HEK293 (cell line): ENCODE measurements around the gene HSH2D.

Experiments
- GFI1B ChIP-seq: fragments of 450-650 bp; formaldehyde crosslinking; IDR thresholded peaks from 2 replicates; pipeline ENCODE4 v1.5.1; 2016; ENCODE audit warnings: missing biosample characterization, missing genetic modification characterization
- KLF10 ChIP-seq: fragments of 450-650 bp; IDR thresholded peaks from 2 replicates; pipeline ENCODE4 v1.5.1; 2018; ENCODE audit warnings: missing biosample characterization, mild to moderate bottlenecking, missing genetic modification characterization
- KLF7 ChIP-seq: fragments of 450-650 bp; formaldehyde crosslinking; IDR thresholded peaks from 2 replicates; pipeline ENCODE4 v1.5.1; 2016; ENCODE audit warnings: missing biosample characterization, missing genetic modification characterization, borderline replicate concordance
- MEIS1 ChIP-seq: sonication (generic); formaldehyde crosslinking; IDR thresholded peaks from 2 replicates; pipeline ENCODE4 v1.8.1; 2022; ENCODE audit warnings: missing genetic modification reagents, mild to moderate bottlenecking, borderline replicate concordance
- REPIN1 ChIP-seq: fragments of 450-650 bp; formaldehyde crosslinking; IDR thresholded peaks from 2 replicates; pipeline ENCODE4 v1.5.1; 2017; ENCODE audit warnings: missing biosample characterization, missing genetic modification characterization, low read depth
- SALL2 ChIP-seq: fragments of 450-650 bp; formaldehyde crosslinking; IDR thresholded peaks from 2 replicates; pipeline ENCODE4 v1.5.0; 2017; ENCODE audit warnings: missing biosample characterization, mild to moderate bottlenecking, missing genetic modification characterization, borderline replicate concordance
- SP2 ChIP-seq: fragments of 450-650 bp; formaldehyde crosslinking; IDR thresholded peaks from 2 replicates; pipeline ENCODE4 v1.5.1; 2016; ENCODE audit warnings: missing biosample characterization, missing genetic modification characterization
- ZBTB21 ChIP-seq: fragments of 450-650 bp; formaldehyde crosslinking; IDR thresholded peaks from 2 replicates; pipeline ENCODE4 v1.5.1; 2017; ENCODE audit warnings: missing biosample characterization, missing genetic modification characterization
- ZBTB7A ChIP-seq: fragments of 450-650 bp; formaldehyde crosslinking; IDR thresholded peaks from 2 replicates; pipeline ENCODE4 v1.5.1; 2016; ENCODE audit warnings: low read depth, missing biosample characterization, missing genetic modification characterization
- ZFP41 ChIP-seq: fragments of 450-650 bp; formaldehyde crosslinking; IDR thresholded peaks from 2 replicates; pipeline ENCODE4 v1.5.1; 2016; ENCODE audit warnings: missing biosample characterization, missing genetic modification characterization, borderline replicate concordance
- ZNF121 ChIP-seq: fragments of 450-650 bp; formaldehyde crosslinking; IDR thresholded peaks from 2 replicates; pipeline ENCODE4 v1.5.1; 2016; ENCODE audit warnings: missing biosample characterization, missing genetic modification characterization
- ZNF138 ChIP-seq: fragments of 450-650 bp; formaldehyde crosslinking; IDR thresholded peaks from 2 replicates; pipeline ENCODE4 v1.5.1; 2016; ENCODE audit warnings: missing biosample characterization, missing genetic modification characterization, borderline replicate concordance
- ZNF140 ChIP-seq: fragments of 450-650 bp; formaldehyde crosslinking; IDR thresholded peaks from 2 replicates; pipeline ENCODE4 v1.5.1; 2016; ENCODE audit warnings: missing biosample characterization, missing genetic modification characterization
- ZNF174 ChIP-seq: fragments of 450-650 bp; formaldehyde crosslinking; IDR thresholded peaks from 2 replicates; pipeline ENCODE4 v1.5.0; 2017; ENCODE audit warnings: missing biosample characterization, mild to moderate bottlenecking, missing genetic modification characterization
- ZNF175 ChIP-seq: fragments of 450-650 bp; formaldehyde crosslinking; IDR thresholded peaks from 2 replicates; pipeline ENCODE4 v1.5.1; 2016; ENCODE audit warnings: missing biosample characterization, missing genetic modification characterization
- ZNF274 ChIP-seq, 2 experiments: fragments of 200-500 bp in 1 of 2; fragments of 450-650 bp in 1 of 2; sonication (Bioruptor generic) in 1 of 2; formaldehyde crosslinking in 1 of 2; IDR thresholded peaks; 2 replicates each; pipeline versions ENCODE4 v1.5.1 to v1.6.1; 2014 to 2016; ENCODE audit warnings: borderline replicate concordance in 1 of 2, inconsistent platforms in 1 of 2, low read length in 1 of 2, missing biosample characterization in 1 of 2, missing genetic modification characterization in 1 of 2
- ZNF280D ChIP-seq: fragments of 450-650 bp; formaldehyde crosslinking; IDR thresholded peaks from 2 replicates; pipeline ENCODE4 v1.5.1; 2016; ENCODE audit warnings: missing biosample characterization, missing genetic modification characterization
- ZNF311 ChIP-seq: fragments of 450-650 bp; formaldehyde crosslinking; IDR thresholded peaks from 2 replicates; pipeline ENCODE4 v1.5.1; 2017; ENCODE audit warnings: missing biosample characterization, missing genetic modification characterization, borderline replicate concordance
- ZNF423 ChIP-seq: fragments of 450-650 bp; formaldehyde crosslinking; IDR thresholded peaks from 2 replicates; pipeline ENCODE4 v1.5.1; 2016; ENCODE audit warnings: missing biosample characterization, missing genetic modification characterization
- ZNF510 ChIP-seq: fragments of 450-650 bp; formaldehyde crosslinking; IDR thresholded peaks from 2 replicates; pipeline ENCODE4 v1.5.1; 2018; ENCODE audit warnings: mild to moderate bottlenecking, missing genetic modification characterization, missing biosample characterization; ENCODE audit not compliant: insufficient replicate concordance
- ZNF514 ChIP-seq: fragments of 450-650 bp; formaldehyde crosslinking; IDR thresholded peaks from 2 replicates; pipeline ENCODE4 v1.5.1; 2016; ENCODE audit warnings: missing biosample characterization, missing genetic modification characterization
- ZNF561 ChIP-seq: fragments of 450-650 bp; IDR thresholded peaks from 2 replicates; pipeline ENCODE4 v1.5.1; 2018; ENCODE audit warnings: missing biosample characterization, missing genetic modification characterization, borderline replicate concordance
- ZNF658 ChIP-seq: fragments of 450-650 bp; formaldehyde crosslinking; IDR thresholded peaks from 2 replicates; pipeline ENCODE4; 2016; ENCODE audit warnings: missing biosample characterization, missing genetic modification characterization
- ZNF660 ChIP-seq: fragments of 450-650 bp; IDR thresholded peaks from 2 replicates; pipeline ENCODE4 v1.5.1; 2018; ENCODE audit warnings: missing biosample characterization, mild to moderate bottlenecking, missing genetic modification characterization
- ZNF76 ChIP-seq: fragments of 450-650 bp; formaldehyde crosslinking; IDR thresholded peaks from 2 replicates; pipeline ENCODE4; 2016; ENCODE audit warnings: low read depth, missing biosample characterization, missing genetic modification characterization, borderline replicate concordance
- ZNF785 ChIP-seq: fragments of 450-650 bp; formaldehyde crosslinking; IDR thresholded peaks from 2 replicates; pipeline ENCODE4 v1.5.1; 2016; ENCODE audit warnings: missing biosample characterization, missing genetic modification characterization
- ZNF837 ChIP-seq: fragments of 450-650 bp; formaldehyde crosslinking; IDR thresholded peaks from 2 replicates; pipeline ENCODE4 v1.5.1; 2016; ENCODE audit warnings: missing biosample characterization, missing genetic modification characterization
- ZSCAN23 ChIP-seq: fragments of 450-650 bp; formaldehyde crosslinking; IDR thresholded peaks from 2 replicates; pipeline ENCODE4 v1.5.1; 2016; ENCODE audit warnings: missing biosample characterization, missing genetic modification characterization
- ZSCAN30 ChIP-seq: fragments of 450-650 bp; IDR thresholded peaks from 2 replicates; pipeline ENCODE4 v1.5.1; 2018; ENCODE audit warnings: missing biosample characterization, mild to moderate bottlenecking, missing genetic modification characterization, moderate library complexity
- ZXDB ChIP-seq: fragments of 450-650 bp; formaldehyde crosslinking; IDR thresholded peaks from 2 replicates; pipeline ENCODE4 v1.5.1; 2016; ENCODE audit warnings: missing biosample characterization, missing genetic modification characterization
- TF ChIP-seq, protein P1 (sequence below): fragments of 450-650 bp; formaldehyde crosslinking; IDR thresholded peaks from 2 replicates; pipeline ENCODE4; 2016; ENCODE audit warnings: missing biosample characterization, missing genetic modification characterization
- TF ChIP-seq, protein P2 (sequence below): fragments of 450-650 bp; IDR thresholded peaks from 2 replicates; pipeline ENCODE4 v1.5.1; 2018; ENCODE audit warnings: missing biosample characterization, mild to moderate bottlenecking, missing genetic modification characterization
- TF ChIP-seq, protein P3 (sequence below): fragments of 450-650 bp; formaldehyde crosslinking; IDR thresholded peaks from 2 replicates; pipeline ENCODE4 v1.5.1; 2016; ENCODE audit warnings: missing biosample characterization, missing genetic modification characterization

HSH2D gene

GRCh38 chr19:16111909-16112752, 31.4 kb upstream of the HSH2D start (continued):
- TF ChIP-seq ZNF280D (tag by site-specific recombination) (peak; percentile 65; the same call in 1 of the 2 replicates), ZNF175 (tag by site-specific recombination) (no peak), ZNF561 (tag by site-specific recombination) (no peak), ZNF510 (tag by site-specific recombination) (no peak), GFI1B (tag by site-specific recombination) (no peak), ZNF785 (tag by site-specific recombination) (no peak), ZSCAN23 (tag by site-specific recombination) (0 out of 2 replicates have a peak, but pooled peaks have one; percentile 67), KLF7 (tag by site-specific recombination) (0 out of 2 replicates have a peak, but pooled peaks have one; percentile 33), ZNF514 (tag by site-specific recombination) (no peak), ZBTB7A (tag by site-specific recombination) (no peak), ZNF76 (tag by site-specific recombination) (0 out of 2 replicates have a peak, but pooled peaks have one; percentile 5), ZNF837 (no peak), MEIS1 (no peak), ZNF311 (tag by site-specific recombination) (no peak), ZFP41 (tag by site-specific recombination) (no peak), ZNF121 (peak; percentile 39; the same call in 1 of the 2 replicates), ZNF174 (tag by site-specific recombination) (no peak), ZBTB21 (tag by site-specific recombination) (0 out of 2 replicates have a peak, but pooled peaks have one; percentile 28), SP2 (tag by site-specific recombination) (no peak), ZNF140 (no peak), ZSCAN30 (tag by site-specific recombination) (0 out of 2 replicates have a peak, but pooled peaks have one; percentile 24), REPIN1 (tag by site-specific recombination) (no peak; the same call in 1 of the 2 replicates), ZNF423 (tag by site-specific recombination) (no peak), ZNF658 (no peak), ZNF274 (IDR thresholded peaks at IDR 0.05; ENCODE audit: low read length) (no peak), ZNF274 (tag by site-specific recombination; IDR thresholded peaks at IDR 0.05; ENCODE audit: borderline replicate concordance) (no peak), ZNF660 (tag by site-specific recombination) (no peak), ZXDB (tag by site-specific recombination) (peak; percentile 12; the same call in 1 of the 2 replicates), ZNF138 (tag by site-specific recombination) (no peak), SALL2 (no peak), KLF10 (tag by site-specific recombination) (no peak)
- TF ChIP-seq, protein P1, sequence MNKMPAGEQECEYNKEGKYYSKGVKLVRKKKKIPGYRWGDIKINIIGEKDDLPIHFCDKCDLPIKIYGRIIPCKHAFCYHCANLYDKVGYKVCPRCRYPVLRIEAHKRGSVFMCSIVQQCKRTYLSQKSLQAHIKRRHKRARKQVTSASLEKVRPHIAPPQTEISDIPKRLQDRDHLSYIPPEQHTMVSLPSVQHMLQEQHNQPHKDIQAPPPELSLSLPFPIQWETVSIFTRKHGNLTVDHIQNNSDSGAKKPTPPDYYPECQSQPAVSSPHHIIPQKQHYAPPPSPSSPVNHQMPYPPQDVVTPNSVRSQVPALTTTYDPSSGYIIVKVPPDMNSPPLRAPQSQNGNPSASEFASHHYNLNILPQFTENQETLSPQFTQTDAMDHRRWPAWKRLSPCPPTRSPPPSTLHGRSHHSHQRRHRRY (tag by site-specific recombination) = no peak
- TF ChIP-seq, protein P2, sequence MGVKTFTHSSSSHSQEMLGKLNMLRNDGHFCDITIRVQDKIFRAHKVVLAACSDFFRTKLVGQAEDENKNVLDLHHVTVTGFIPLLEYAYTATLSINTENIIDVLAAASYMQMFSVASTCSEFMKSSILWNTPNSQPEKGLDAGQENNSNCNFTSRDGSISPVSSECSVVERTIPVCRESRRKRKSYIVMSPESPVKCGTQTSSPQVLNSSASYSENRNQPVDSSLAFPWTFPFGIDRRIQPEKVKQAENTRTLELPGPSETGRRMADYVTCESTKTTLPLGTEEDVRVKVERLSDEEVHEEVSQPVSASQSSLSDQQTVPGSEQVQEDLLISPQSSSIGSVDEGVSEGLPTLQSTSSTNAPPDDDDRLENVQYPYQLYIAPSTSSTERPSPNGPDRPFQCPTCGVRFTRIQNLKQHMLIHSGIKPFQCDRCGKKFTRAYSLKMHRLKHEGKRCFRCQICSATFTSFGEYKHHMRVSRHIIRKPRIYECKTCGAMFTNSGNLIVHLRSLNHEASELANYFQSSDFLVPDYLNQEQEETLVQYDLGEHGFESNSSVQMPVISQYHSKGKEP (tag by site-specific recombination) = no peak
- TF ChIP-seq, protein P3, sequence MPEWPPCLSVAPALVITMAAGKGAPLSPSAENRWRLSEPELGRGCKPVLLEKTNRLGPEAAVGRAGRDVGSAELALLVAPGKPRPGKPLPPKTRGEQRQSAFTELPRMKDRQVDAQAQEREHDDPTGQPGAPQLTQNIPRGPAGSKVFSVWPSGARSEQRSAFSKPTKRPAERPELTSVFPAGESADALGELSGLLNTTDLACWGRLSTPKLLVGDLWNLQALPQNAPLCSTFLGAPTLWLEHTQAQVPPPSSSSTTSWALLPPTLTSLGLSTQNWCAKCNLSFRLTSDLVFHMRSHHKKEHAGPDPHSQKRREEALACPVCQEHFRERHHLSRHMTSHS = no peak
